ENCODE measurements around the gene DRAXIN.
A peak's percentile ranks its signal among the peaks of the same experiment; 100 is the strongest.

The DRAXIN gene

GRCh38 chr1:11650331-11650991 lies 41.0 kb upstream of the DRAXIN start:
- H3K4me1 ChIP-seq (ENCODE audit: low read length), result peaks cover 8% of the 10 kb centered on the region
- H3K4me3 ChIP-seq (ENCODE audit: low read length), result peak overlapping the region; percentile 84
- H3K79me2 ChIP-seq (ENCODE audit: low read length), result no peaks in the 10 kb centered on the region
- H3K9me3 ChIP-seq (ENCODE audit: insufficient read depth, low read length), result no peaks in the 10 kb centered on the region
- H3K4me2 ChIP-seq (ENCODE audit: low read length), result peak overlapping the region; percentile 97
- H3K9ac ChIP-seq (ENCODE audit: low read length), result peak overlapping the region; percentile 72
- no peaks in the 10 kb centered on the region for H3K36me3 ChIP-seq (replicated peaks; ENCODE audit: low read depth, low read length)
- no peak overlapping the region for H3K27ac ChIP-seq (ENCODE audit: low read length)
- H2AFZ ChIP-seq (ENCODE audit: low read depth, low read length), result peak overlapping the region; percentile 63; the same call in 1 of the 2 replicates
- TF ChIP-seq CTCF (IDR thresholded peaks at IDR 0.05; ENCODE audit: low read depth, low read length) (peak; percentile 65), EZH2phosphoT487 (IDR thresholded peaks at IDR 0.05; ENCODE audit: low read depth) (no peak)
- H4K20me1 ChIP-seq (ENCODE audit: insufficient read depth, low read length), result no peaks in the 10 kb centered on the region
- no peaks in the 10 kb centered on the region for H3K27me3 ChIP-seq (ENCODE audit: low read depth, low read length)

- peak overlapping the region; percentile 97 for H3K4me2 ChIP-seq (ENCODE audit: low read length)
- peak overlapping the region; percentile 84 for H3K4me3 ChIP-seq (ENCODE audit: low read length)
- TF ChIP-seq CTCF (IDR thresholded peaks at IDR 0.05; ENCODE audit: low read depth, low read length) (no peak), EZH2phosphoT487 (IDR thresholded peaks at IDR 0.05; ENCODE audit: low read depth) (no peak)
- H3K79me2 ChIP-seq (ENCODE audit: low read length), result no peaks in the 10 kb centered on the region
- H3K27ac ChIP-seq (ENCODE audit: low read length), result no peak overlapping the region
- peak overlapping the region; percentile 72 for H3K9ac ChIP-seq (ENCODE audit: low read length)
- H3K36me3 ChIP-seq (replicated peaks; ENCODE audit: low read depth, low read length), result no peaks in the 10 kb centered on the region
- no peak overlapping the region for H2AFZ ChIP-seq (ENCODE audit: low read depth, low read length)
- peaks cover 10% of the 10 kb centered on the region for H3K4me1 ChIP-seq (ENCODE audit: low read length)
- H3K9me3 ChIP-seq (ENCODE audit: insufficient read depth, low read length), result no peaks in the 10 kb centered on the region
- H3K27me3 ChIP-seq (ENCODE audit: low read depth, low read length), result no peaks in the 10 kb centered on the region
- H4K20me1 ChIP-seq (ENCODE audit: insufficient read depth, low read length), result no peaks in the 10 kb centered on the region
These were observed 40.5 kb upstream of the DRAXIN start for GRCh38 chr1:11651017-11651416.

GRCh38 chr1:11652203-11652780 lies 39.2 kb upstream of the DRAXIN start:
- H3K4me2 ChIP-seq (ENCODE audit: low read length), result no peak overlapping the region
- H3K79me2 ChIP-seq (ENCODE audit: low read length), result no peaks in the 10 kb centered on the region
- no peak overlapping the region for H3K9ac ChIP-seq (ENCODE audit: low read length)
- no peak overlapping the region for H3K27ac ChIP-seq (ENCODE audit: low read length)
- H3K4me3 ChIP-seq (ENCODE audit: low read length), result no peak overlapping the region
- H4K20me1 ChIP-seq (ENCODE audit: insufficient read depth, low read length), result no peaks in the 10 kb centered on the region
- no peaks in the 10 kb centered on the region for H3K27me3 ChIP-seq (ENCODE audit: low read depth, low read length)
- no peak for TF ChIP-seq CTCF (IDR thresholded peaks at IDR 0.05; ENCODE audit: low read depth, low read length)
- no peak for TF ChIP-seq EZH2phosphoT487 (IDR thresholded peaks at IDR 0.05; ENCODE audit: low read depth)
- peaks cover 10% of the 10 kb centered on the region for H3K4me1 ChIP-seq (ENCODE audit: low read length)
- no peak overlapping the region for H2AFZ ChIP-seq (ENCODE audit: low read depth, low read length)
- H3K9me3 ChIP-seq (ENCODE audit: insufficient read depth, low read length), result no peaks in the 10 kb centered on the region
- peaks cover 3% of the 10 kb centered on the region for H3K36me3 ChIP-seq (replicated peaks; ENCODE audit: low read depth, low read length)

GRCh38 chr1:11653101-11653860 lies 38.2 kb upstream of the DRAXIN start:
- Histone ChIP-seq H3K9me3 (ENCODE audit: insufficient read depth, low read length) (no peaks in the 10 kb centered on the region), H2AFZ (ENCODE audit: low read depth, low read length) (no peak overlapping the region), H3K4me2 (ENCODE audit: low read length) (no peak overlapping the region), H3K4me3 (ENCODE audit: low read length) (no peak overlapping the region), H3K36me3 (replicated peaks; ENCODE audit: low read depth, low read length) (peaks cover 7% of the 10 kb centered on the region), H3K79me2 (ENCODE audit: low read length) (no peaks in the 10 kb centered on the region), H3K27me3 (ENCODE audit: low read depth, low read length) (no peaks in the 10 kb centered on the region), H4K20me1 (ENCODE audit: insufficient read depth, low read length) (no peaks in the 10 kb centered on the region), H3K27ac (ENCODE audit: low read length) (no peak overlapping the region), H3K9ac (ENCODE audit: low read length) (no peak overlapping the region), H3K4me1 (ENCODE audit: low read length) (peaks cover 10% of the 10 kb centered on the region)
- TF ChIP-seq CTCF (IDR thresholded peaks at IDR 0.05; ENCODE audit: low read depth, low read length), result no peak
- no peak for TF ChIP-seq EZH2phosphoT487 (IDR thresholded peaks at IDR 0.05; ENCODE audit: low read depth)
